OCI-LY3 (cell line): ENCODE results near the gene ANKDD1A.

Source experiments
- CTCF ChIP-seq: fragments of 200-600, 300-600 bp; sonication (generic); IDR thresholded peaks from 2 replicates; pipeline ENCODE4 v1.5.1; 2014; ENCODE audit warnings: antibody characterized with exemption, low read length, low read depth
- EZH2phosphoT487 ChIP-seq: fragments of 200-600 bp; shearing (Covaris generic); IDR thresholded peaks from 2 replicates; pipeline ENCODE4 v1.6.1; 2018; ENCODE audit warnings: antibody characterized with exemption, mixed run types, low read depth

GRCh38 chr15:64985366-64986033 is 73.8 kb downstream of the ANKDD1A start:
- no peak for TF ChIP-seq CTCF
- TF ChIP-seq EZH2phosphoT487, result no peak
